Measurements from ENCODE around the gene SERPINA5.
A peak's percentile ranks its signal among the peaks of the same experiment; 100 is the strongest.
"Not testable (repeated sequence)": the region's sequence is repeated elsewhere in the genome, so short reads cannot be mapped to it uniquely, and the experiment has no call there.

Gene SERPINA5

DNA sequence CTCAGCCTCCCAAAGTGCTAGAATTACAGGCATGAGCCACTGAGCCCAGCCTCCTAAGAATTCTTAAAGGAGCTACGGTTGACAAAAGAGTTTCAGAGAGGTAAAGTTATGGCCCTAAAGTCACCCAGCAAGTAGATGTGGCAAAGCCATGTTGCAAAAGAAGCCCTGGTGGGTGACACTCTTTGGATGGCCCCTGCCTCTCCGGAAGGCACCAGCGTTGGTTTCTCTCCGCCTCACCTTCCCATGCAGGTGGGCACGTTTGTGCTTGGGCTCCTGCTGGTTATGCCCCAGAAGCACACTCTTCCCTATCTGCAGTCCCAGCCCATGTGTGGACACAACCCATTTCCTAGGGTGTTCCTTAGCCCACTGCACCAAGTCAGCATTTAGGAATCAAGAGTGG is 21.5 kb downstream of the SERPINA5 start:
- DNase-seq: no peak

DNA sequence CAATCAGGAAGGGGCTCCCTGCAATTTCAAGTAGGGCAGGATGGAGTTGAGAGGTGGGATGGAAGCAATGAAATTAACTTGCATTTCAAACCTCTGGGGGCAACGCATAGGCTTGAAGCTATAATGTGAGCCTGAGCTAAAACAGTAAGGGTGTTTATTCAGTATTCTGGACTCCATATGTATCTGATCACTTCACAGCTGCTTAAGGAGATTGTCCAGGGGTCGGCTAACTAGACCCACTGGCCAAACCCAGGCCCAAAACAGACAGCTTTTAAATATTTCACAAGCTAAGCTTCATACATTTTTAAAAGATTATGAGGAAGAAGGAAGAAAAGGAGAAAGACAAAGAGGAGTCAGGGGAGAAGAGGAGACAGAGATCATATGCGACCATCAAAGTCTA is 24.1 kb downstream of the SERPINA5 start:
- DNase-seq: no peak

DNA sequence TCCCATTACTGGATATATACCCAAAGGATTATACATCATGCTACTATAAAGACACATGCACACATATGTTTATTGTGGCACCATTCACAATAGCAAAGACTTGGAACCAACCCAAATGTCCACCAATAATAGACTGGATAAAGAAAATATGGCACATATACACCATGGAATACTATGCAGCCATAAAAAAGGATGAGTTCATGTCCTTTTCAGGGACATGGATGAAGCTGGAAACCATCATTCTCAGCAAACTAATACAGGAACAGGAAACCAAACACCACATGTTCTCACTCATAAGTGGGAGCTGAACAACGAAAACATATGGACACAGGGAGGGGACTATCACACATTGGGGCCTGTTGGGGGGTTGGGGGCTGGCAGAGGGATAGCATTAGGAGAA is 27.7 kb downstream of the SERPINA5 start:
- DNase-seq: not testable (repeated sequence)

DNA sequence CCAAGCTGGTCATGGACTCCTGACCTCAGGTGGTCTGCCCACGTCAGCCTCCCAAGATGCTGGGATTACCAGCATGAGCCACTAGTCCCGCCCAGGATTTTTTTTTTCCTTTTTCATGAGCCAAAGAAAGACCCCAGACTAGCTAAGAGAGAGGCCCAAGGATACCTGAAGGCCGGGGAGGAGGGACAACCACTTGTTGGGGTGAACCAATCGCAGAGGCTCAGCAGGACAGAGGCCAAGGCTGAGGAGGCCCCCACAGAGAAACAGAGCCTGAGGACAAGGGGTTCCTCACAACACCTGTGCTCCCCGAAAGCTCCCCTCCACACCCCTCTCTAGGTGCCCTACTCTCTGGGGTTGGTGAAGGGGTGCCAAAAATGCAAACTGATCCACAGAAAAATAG is 30.0 kb downstream of the SERPINA5 start:
- no peak for DNase-seq

DNA sequence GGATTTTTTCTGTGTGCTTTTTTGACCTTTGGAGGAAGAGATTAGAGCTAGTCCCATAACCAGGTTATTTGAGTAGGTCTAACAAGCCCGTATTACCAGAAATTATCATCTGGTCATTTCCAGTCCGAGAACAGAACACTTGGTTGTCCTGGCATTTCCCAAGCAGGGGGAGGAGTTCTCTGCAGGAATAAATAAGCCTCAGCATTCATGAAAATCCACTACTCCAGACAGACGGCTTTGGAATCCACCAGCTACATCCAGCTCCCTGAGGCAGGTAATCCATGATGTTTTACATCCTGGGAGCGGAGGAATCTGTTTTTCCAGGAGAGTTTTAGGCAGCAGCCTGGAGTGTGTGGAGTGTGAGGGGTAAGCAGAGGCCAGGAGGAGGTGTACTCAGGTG is 30.9 kb downstream of the SERPINA5 start, which contains the start of gene SERPINA3:
TSS of gene SERPINA3 (plus strand) at position 218 of the 400 bp plus-strand sequence. CDS start 2,051 bp downstream, outside the sequence.
- DNase-seq: peak; percentile 66

DNA sequence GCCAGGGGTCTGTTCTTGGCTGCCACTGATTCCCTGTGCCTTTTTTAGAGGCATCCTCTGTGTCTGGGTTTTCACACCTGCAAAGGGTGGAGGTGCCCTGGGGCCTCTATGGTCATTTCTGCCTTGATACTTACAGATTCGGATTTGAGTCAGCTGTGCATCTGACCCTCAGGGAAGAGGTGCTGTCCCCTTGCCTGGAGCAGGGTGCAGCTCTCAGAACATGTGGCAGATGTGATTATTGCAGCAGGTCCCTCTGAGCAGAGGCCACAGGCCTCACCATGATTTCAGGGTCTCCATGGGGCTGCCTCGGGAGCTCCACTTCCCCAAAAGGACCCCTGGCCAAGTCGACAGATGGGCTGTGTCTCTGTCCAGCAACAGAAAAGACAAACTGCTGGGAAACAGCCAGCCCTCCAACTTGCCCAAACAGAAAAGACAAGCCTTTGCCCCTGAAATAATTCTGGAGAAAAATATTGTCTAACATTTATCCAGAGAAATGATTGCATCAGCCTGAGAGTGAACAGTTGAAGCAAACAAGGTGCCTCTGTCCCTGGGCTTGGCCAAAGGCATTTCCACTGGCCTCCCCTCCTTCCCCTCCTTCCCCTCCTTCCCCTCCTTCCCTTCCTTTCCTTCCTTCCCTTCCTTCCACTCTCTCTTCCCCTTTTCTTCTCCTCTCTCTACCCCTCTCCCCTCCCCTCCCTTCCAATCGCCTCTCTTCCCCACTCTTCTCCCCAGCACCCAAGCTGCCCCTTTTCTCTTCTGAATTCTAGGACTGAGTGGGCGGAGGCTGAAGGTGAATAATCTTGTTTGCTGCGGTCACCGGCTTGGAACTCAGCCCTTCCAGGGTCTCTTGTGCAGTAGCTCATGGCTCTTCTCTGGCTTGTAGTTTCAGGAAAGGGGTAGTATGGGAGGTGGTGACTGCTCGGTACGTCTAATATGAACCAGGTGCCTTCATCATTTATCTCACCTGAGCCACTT is 31.6 kb downstream of the SERPINA5 start:
- no peak for DNase-seq

DNA sequence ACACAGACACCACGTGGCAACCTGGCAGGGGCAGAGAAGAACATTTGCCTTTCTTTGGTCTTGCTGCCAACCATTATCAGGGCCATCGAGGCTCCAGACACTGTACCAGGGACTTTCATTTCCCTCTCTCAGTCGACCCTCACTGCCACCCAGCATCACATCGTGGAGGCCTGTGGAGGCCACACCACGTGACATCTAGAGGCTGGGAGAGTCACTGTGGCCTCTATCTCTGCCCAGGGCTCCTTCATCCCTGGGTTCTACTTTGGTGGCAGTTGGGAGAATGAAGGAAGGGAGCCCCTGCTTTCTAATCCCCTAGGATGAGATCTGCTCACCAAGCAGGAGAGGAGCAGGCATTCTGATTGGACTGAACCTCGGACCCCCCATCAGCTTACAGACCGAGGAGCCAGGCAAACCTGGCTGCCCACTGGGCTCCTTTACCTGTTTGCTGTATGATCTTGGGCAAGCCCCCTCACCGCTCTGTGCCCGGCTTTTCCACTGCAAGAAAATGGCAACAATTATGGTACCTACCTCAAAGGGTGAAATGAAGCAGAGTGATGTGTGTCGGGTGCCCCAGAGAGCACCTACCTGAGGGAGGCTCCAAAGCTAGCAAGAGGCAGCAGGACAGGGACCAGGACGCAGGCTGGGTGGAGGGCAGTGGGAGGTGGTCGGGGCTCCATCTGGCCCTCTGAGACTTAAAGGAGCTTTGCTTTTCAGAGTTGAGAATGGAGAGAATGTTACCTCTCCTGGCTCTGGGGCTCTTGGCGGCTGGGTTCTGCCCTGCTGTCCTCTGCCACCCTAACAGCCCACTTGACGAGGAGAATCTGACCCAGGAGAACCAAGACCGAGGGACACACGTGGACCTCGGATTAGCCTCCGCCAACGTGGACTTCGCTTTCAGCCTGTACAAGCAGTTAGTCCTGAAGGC is 32.8 kb downstream of the SERPINA5 start:
- no peak for DNase-seq

DNA sequence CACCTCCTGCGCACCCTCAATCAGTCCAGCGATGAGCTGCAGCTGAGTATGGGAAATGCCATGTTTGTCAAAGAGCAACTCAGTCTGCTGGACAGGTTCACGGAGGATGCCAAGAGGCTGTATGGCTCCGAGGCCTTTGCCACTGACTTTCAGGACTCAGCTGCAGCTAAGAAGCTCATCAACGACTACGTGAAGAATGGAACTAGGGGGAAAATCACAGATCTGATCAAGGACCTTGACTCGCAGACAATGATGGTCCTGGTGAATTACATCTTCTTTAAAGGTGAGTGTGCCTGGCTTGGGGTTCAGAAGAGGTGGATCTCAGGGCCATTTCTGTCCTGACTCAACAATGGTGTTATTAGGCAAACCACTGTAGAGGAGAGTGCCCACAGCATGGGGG is 33.6 kb downstream of the SERPINA5 start:
- DNase-seq: no peak

DNA sequence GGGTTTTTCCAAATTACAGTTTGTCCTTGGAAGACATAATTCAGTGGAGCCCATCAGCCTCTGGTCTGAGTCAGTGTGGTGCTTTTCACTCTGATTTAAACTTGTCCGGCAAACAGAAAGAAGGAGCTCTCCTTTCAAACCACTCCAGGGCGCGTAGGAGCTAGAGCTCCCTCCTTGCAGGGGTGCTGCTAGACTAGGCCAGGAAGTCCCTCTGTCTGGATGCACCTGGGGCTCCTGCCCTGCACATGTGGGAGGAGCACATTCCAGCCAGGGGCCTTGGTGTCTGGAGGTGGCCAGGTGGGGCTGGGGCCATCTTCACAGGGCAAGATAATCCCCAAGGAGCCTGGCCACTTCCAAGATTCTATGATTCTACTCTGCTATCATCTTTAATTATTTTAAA is 34.0 kb downstream of the SERPINA5 start:
- DNase-seq: no peak

DNA sequence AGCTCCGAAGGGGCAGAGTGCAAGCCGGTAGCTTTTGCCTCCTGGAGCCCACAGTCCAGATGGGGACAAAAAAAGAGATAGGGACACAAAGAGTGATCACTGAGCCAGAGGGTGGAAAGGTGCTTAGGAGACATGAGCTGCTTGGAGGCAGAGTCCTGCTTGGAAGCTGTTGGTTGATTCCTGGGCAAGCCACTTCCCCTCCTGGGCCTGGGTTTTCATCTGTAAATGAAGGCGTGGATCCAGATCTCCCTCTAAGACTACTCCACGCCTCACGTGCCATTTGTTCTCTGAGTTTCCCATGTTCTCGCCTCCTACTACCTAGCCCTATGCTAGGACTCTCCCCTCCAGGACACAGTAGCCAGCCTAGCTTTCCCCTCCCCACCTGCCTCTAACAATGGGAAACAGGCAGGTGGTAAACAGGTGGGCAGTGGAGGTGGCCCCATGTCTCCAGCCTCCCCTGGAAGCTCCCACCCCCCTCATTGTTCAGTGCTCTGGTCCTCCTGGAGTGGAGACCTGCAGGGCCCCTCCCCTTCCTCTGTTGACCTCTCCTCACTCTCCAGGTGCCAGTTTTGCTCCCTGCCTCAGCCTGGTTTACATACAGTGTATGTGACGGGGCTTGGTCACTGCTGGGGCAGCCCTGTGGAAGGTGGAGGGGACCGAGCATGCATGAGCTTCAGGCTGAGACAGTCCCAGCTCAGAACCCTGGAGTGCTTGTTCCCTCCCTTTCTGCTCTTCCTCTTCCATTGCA is 34.8 kb downstream of the SERPINA5 start:
- DNase-seq: no peak

DNA sequence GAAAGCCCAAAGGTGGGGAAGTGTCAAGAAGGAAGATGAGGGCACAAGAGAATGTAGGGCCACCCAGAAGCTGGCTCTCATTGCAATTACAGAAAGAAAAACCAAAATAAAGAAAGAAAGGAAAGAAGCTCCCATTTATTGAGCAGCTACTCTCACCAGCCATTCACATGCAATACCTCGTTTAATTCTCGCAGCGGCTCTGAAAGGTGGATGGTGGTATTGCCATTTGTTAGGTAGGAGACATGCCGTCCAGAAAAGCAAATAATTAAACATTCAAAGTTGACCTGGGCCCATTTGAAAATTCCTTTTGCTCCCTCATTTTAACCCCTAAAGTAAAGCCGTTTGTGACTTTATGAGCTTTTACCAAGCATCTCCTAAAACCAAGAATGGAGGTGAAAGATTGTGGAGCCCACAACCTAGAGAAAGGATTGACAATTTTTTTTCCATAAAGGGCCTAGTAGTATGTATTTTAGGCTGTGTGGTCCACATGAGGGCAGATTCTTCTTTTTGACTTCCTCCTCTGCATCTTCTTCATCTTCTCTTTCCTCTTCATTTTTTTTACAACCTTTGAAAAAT is 36.2 kb downstream of the SERPINA5 start:
- no peak for DNase-seq

DNA sequence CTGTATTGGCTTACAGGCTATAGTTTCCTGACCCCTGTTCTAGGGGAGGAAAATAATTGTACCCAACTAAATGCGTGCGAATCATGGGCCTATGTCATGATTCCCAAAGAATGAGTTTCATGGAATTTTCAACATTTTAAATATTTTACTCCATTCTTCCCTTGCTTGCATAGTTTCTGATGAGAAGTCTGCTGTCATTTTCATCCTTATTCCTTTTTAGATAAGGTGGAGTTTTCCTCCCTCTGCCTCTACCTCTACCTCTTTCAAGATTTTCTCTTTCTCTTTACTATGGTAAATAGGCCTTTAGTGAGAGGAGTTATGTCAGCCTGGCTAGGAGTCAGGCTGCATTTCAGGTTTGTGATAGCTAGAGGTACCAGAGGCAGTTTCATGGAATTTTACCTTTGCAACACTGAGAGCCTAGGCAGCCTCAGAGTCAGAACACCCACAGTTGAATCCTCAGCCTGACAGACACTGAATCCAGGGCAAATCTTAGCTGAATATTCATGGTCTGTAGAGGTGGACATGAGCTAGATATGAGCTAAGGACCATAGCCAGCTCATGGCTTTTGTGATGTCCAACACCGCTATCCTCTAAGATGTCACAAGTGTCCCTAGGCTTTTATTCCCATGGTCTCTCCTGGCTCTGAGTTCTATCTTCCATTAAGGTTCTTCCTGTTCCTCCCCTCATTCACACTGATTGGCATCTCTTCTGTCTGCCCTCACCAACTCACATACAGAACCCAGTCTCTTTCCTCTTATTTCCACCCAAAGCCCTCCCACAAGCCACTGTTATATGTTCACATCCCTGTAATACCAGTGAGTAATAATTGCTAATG is 37.0 kb downstream of the SERPINA5 start:
- no peak for DNase-seq

DNA sequence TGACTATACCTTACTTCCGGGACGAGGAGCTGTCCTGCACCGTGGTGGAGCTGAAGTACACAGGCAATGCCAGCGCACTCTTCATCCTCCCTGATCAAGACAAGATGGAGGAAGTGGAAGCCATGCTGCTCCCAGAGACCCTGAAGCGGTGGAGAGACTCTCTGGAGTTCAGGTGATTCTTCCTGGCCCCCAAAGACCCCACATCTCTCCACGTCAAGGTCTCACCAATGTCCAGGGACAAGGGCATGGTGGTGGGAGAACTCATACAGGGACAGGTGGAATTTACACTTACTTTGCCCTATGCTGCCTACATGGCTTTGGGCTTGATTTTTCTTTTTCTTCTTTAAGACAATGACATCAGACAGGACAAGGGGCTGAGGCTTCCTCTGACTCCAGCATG is 38.1 kb downstream of the SERPINA5 start:
- DNase-seq: no peak

DNA sequence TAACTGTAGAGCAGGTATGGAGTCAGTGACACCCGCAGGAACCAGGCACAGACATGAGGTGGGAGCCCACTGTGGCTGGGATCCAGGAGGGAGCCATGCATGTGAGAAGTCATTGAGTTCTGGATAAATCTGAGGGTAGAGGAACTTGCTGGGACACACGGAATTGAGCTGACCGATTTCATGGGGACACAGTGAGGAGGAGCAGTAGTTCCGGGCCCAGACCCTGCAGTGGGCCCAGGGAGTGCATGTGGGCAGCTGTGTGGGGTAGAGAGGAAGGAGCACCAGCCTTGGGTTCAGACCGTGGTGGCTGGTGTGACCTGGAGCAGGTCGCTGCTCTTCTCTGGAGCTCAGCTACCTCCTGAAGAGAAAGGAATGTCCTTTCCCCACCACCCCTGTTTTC is 39.4 kb downstream of the SERPINA5 start:
- no peak for DNase-seq

DNA sequence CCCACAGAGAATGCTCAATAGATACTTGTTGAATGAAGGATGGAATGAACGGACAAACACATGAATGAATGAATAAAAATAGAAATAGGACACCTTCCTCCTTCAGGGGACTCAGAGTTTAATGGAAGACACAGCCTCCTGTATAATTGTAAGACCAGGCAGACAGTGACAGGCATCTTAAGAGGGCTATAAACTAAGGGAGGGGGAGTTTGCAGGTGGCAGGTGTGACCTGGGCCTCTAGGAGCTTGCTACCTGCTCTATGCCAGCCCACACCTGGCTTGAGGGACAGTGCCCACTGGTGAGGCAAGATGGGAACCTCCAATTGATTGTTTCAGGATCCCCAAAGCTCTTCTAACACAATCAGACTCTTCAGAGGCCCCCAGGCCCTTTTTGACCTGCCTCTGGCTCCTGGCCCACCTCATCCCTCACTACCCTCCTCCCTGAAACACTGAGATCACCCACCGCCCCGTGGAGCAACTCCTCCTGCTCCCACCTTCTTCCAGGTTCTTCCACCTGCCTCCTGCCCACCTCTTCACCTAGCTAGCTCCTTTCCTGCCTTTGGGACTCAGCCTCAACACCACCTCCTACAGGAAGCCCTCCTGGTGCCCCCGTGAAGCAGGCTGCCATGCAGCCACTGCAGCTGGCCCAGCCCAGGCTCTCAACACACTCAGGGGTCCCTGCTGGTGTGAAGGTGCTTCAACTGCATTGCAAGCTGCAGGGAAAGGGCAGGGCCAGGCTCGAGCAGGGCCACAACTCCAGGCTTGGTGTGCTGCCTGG is 40.3 kb downstream of the SERPINA5 start:
- no peak for DNase-seq

DNA sequence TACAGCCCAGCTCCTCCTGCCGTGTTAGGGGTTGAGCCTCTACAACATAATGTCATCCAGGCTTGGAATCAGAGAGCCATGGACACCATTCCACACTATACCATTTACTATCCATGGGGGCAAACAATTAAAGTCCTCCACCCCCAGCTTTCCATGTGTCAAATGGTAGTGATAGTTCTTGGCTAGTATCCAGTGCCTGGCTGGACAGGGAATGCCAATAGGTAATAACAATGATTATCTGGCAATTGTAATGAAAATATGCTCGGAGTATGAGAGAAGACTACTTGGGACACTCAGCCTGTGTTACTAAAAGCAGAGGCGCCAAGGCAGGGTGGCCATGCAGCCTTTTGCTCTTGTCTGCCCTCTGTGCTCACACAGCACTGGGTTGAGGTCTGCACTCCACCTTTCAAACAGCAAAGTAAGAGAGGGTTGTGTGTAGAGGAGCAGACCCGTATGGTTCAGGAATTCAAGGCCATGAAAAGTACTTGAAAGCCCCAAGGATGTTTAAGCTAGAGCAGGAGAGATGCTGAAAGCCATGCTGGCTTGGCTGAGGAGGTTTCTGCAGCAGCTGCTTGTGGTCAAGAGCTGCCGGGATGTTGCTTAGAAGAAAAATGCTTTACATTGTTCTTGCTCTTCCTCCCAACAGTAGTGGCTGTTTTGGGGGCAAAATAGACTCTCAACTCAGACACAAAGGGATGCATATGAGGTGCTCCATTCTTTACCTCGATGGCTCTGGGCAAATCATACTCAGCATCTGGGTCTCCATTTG is 41.6 kb downstream of the SERPINA5 start:
- DNase-seq: no peak

DNA sequence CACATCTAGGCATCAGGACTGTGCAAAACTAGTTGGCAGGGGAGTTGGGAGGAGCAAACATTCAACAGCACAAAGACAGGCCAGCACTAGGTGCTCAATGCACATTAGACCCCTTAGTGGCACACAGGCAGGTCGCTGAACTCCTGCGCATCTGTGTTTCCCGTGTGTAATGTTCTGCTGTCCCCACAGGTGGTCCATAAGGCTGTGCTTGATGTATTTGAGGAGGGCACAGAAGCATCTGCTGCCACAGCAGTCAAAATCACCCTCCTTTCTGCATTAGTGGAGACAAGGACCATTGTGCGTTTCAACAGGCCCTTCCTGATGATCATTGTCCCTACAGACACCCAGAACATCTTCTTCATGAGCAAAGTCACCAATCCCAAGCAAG is 42.2 kb downstream of the SERPINA5 start:
- no peak for DNase-seq

DNA sequence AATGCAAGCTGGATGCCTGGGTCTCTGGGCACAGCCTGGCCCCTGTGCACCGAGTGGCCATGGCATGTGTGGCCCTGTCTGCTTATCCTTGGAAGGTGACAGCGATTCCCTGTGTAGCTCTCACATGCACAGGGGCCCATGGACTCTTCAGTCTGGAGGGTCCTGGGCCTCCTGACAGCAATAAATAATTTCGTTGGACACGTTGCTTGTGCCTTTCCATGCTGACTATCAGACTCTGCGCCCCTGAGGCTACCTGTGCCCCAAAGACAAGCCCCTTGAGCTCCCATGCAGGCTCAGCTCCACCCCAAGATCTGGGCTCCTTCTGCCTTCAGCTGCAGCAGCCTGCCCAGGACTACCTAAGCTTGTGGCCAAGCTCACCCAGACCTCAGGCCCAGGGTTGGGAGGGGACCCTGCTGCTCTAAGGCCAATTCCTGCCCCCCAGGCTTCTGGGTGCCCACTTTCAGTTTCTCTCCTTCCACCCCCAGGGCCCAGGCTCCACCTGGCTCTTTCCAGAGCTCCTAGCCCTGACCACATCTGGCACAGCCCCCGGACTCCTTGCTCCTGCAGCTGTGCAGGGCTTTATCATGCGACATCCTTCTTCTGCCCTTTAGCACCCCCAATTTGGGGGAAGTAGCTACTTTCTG is 42.8 kb downstream of the SERPINA5 start:
- no peak for DNase-seq

Measured in islet precursor cell (in vitro differentiated cells).